H1 (cell line): ENCODE data around the gene KLF16. TPM values are rescaled to one million over a fixed set of nuclear protein-coding genes. Genes with fewer than 3 reads are reported as not detected.

ENCODE experiments used
- BACH1 ChIP-seq: IDR thresholded peaks from 2 replicates; pipeline ENCODE4 v1.6.1; 2012; ENCODE audit warnings: low read length, improper control_type of control experiment
- BCL11A ChIP-seq, 2 experiments: IDR thresholded peaks; one replicate each; pipeline ENCODE4 v1.6.1; 2011; ENCODE audit warnings: low read depth in 2 of 2, low read length in 2 of 2, mild to moderate bottlenecking in 2 of 2
- CBX5 ChIP-seq: fragments of 300-800, 300-1000 bp; sonication (generic); IDR thresholded peaks from 2 replicates; pipeline ENCODE4 v1.7.1; 2016; ENCODE audit warnings: antibody characterized with exemption, low read length, low read depth
- CEBPB ChIP-seq: IDR thresholded peaks from 2 replicates; pipeline ENCODE4 v1.6.1; 2012; ENCODE audit warnings: low read depth, low read length
- CHD2 ChIP-seq: IDR thresholded peaks from 2 replicates; pipeline ENCODE4 v1.6.1; 2012; ENCODE audit warnings: low read length, improper control_type of control experiment
- CTCF ChIP-seq, 3 experiments: IDR thresholded peaks; 1 replicate in 2 of 3; 2 replicates in 1 of 3; pipeline versions ENCODE4 v1.5.1 to v1.6.1; 2011; ENCODE audit warnings: low read length in 3 of 3, mild to moderate bottlenecking in 3 of 3, inconsistent platforms in 2 of 3, low read depth in 1 of 3, moderate library complexity in 1 of 3; ENCODE audit not compliant: insufficient read depth in 1 of 3; ENCODE audit errors: control extremely low read depth in 1 of 3
- HDAC2 ChIP-seq, 2 experiments: fragments of 300-600 bp in 1 of 2; sonication (generic) in 1 of 2; IDR thresholded peaks; 2 replicates each; pipeline ENCODE4 v1.6.1; 2011 to 2012; ENCODE audit warnings: low read depth in 2 of 2, low read length in 2 of 2, mild to moderate bottlenecking in 2 of 2, moderate library complexity in 2 of 2, borderline replicate concordance in 1 of 2, inconsistent platforms in 1 of 2
- HDAC6 ChIP-seq: IDR thresholded peaks from one replicate; pipeline ENCODE4 v1.7.1; 2012; ENCODE audit warnings: low read depth, mild to moderate bottlenecking, inconsistent platforms, low read length, moderate library complexity
- JUN ChIP-seq: IDR thresholded peaks from 2 replicates; pipeline ENCODE4 v1.6.1; 2011; ENCODE audit warnings: low read depth, mild to moderate bottlenecking, improper control_type of control experiment, low read length
- KDM5A ChIP-seq: fragments of 200-600 bp; IDR thresholded peaks from 2 replicates; pipeline ENCODE4 v1.7.1; 2012; ENCODE audit warnings: mild to moderate bottlenecking, low read length, inconsistent platforms, mixed read lengths
- MAX ChIP-seq: IDR thresholded peaks from 2 replicates; pipeline ENCODE4 v1.6.1; 2012; ENCODE audit warnings: inconsistent platforms
- NANOG ChIP-seq: IDR thresholded peaks from 2 replicates; pipeline ENCODE4 v1.6.1; 2011; ENCODE audit warnings: low read length, low read depth, mild to moderate bottlenecking, inconsistent platforms; ENCODE audit not compliant: insufficient read depth, poor library complexity, severe bottlenecking
- NRF1 ChIP-seq: IDR thresholded peaks from 2 replicates; pipeline ENCODE4 v1.6.1; 2011; ENCODE audit warnings: mild to moderate bottlenecking, low read depth, low read length, improper control_type of control experiment
- POLR2A ChIP-seq, 2 experiments: IDR thresholded peaks; 1 replicate in 1 of 2; 2 replicates in 1 of 2; pipeline ENCODE4 v1.6.1; 2011; ENCODE audit warnings: low read depth in 2 of 2, low read length in 2 of 2, mild to moderate bottlenecking in 2 of 2; ENCODE audit errors: control extremely low read depth in 1 of 2
- SIN3A ChIP-seq, 2 experiments: IDR thresholded peaks in 1 of 2; conservative IDR thresholded peaks in 1 of 2; 2 replicates each; pipeline ENCODE4 v1.6.1; 2011 to 2012; ENCODE audit warnings: low read length in 2 of 2, improper control_type of control experiment in 1 of 2, low read depth in 1 of 2, mild to moderate bottlenecking in 1 of 2
- SIX5 ChIP-seq: IDR thresholded peaks from 2 replicates; pipeline ENCODE4 v1.6.1; 2011; ENCODE audit warnings: mild to moderate bottlenecking, low read depth, low read length
- TAF1 ChIP-seq: IDR thresholded peaks from 2 replicates; pipeline ENCODE4 v1.6.1; 2011; ENCODE audit warnings: mild to moderate bottlenecking, low read depth, low read length
- TAF7 ChIP-seq: optimal IDR thresholded peaks from 2 replicates; pipeline ENCODE3; 2011; ENCODE audit warnings: low read depth, mild to moderate bottlenecking, inconsistent platforms, low read length, moderate library complexity, borderline replicate concordance
- TCF12 ChIP-seq: IDR thresholded peaks from 2 replicates; pipeline ENCODE4 v1.6.1; 2011; ENCODE audit warnings: low read depth, mild to moderate bottlenecking, low read length
- USF2 ChIP-seq: IDR thresholded peaks from 2 replicates; pipeline ENCODE4 v1.6.1; 2011; ENCODE audit warnings: low read length, improper control_type of control experiment
- polyA plus RNA-seq, 7 experiments: library from polyadenylated mRNA; depleted of rRNA in 3 of 7; stranded (reverse) in 5 of 7; unstranded in 2 of 7; fragments of >200 nt in 5 of 7; fragments of 200-250 nt in 2 of 7; gene quantifications; 1 replicate in 5 of 7; 2 replicates in 1 of 7; 4 replicates in 1 of 7; pipeline versions ENCODE4 v1.2.1 to v1.2.3, GENCODE V29; 2011 to 2013; ENCODE audit warnings: missing spikeins in 2 of 7, mixed read lengths in 2 of 7
- total RNA-seq: library from RNA; stranded (reverse); fragmentation: NEBNext Ultra II Directional; extraction: Animal tissue kit (Norgen Biotek cat#: 25700); gene quantifications from 2 replicates; pipeline ENCODE4 v1.2.1, GENCODE V29; 2021

KLF16 gene
- total and polyA plus RNA-seq, 2 of the 8 experiments (the other 6 are each of a cell fraction or from before 2014, with no cell fraction given), result 14.3 to 45.9 TPM

- TF ChIP-seq HDAC2 (IDR thresholded peaks at IDR 0.05; ENCODE audit: borderline replicate concordance in 1 of 2, low read depth in 2 of 2, low read length in 2 of 2), result 0 out of 4 replicates have a peak, but pooled peaks of 1 of the 2 experiments have one; percentile 26
- no peak for TF ChIP-seq BACH1
- TF ChIP-seq BCL11A (IDR thresholded peaks at IDR 0.05; ENCODE audit: low read depth in 2 of 2, low read length in 2 of 2), result no peak
- no peak for TF ChIP-seq NRF1
- no peak for TF ChIP-seq TCF12
- TF ChIP-seq MAX, result peak; percentile 96
- TF ChIP-seq POLR2A (IDR thresholded peaks at IDR 0.05; ENCODE audit: control extremely low read depth in 1 of 2, low read depth in 2 of 2, low read length in 2 of 2), result peak in 1 of 2 experiments; percentile 90; a peak in 2 of 3 replicates
- TF ChIP-seq NANOG, result no peak
- peak; percentile 95 for TF ChIP-seq USF2
- TF ChIP-seq SIX5, result no peak
- peak; percentile 68 for TF ChIP-seq TAF1
- no peak for TF ChIP-seq KDM5A
- TF ChIP-seq CTCF (IDR thresholded peaks at IDR 0.05; ENCODE audit: control extremely low read depth in 1 of 3, insufficient read depth in 1 of 3, low read depth in 1 of 3, low read length in 3 of 3), result no peak; a peak in 1 of 4 replicates
- TF ChIP-seq SIN3A (conservative IDR thresholded peaks at IDR 0.05 in 1 of 2, IDR thresholded peaks at IDR 0.05 in 1 of 2; ENCODE audit: low read depth in 1 of 2, low read length in 2 of 2), result peak in 1 of 2 experiments; percentile 76; a peak in 2 of 4 replicates
- TF ChIP-seq JUN, result no peak
- TF ChIP-seq HDAC6, result no peak
- no peak for TF ChIP-seq CEBPB
- no peak for TF ChIP-seq CBX5
- no peak for TF ChIP-seq TAF7
- 0 out of 2 replicates have a peak, but pooled peaks have one; percentile 32 for TF ChIP-seq CHD2
These were observed 12.5 kb upstream of the KLF16 start (continued) for GRCh38 chr19:1875646-1876495.
